ENCODE results near the gene SNAPIN.

Gene SNAPIN

GRCh38 chr1:153658400-153659174 lies at the start of gene SNAPIN:
Gene SNAPIN, plus strand, starts transcription at chr1:153658703. Its CDS starts 41 bp downstream, at chr1:153658744.
- peak; percentile 93 to 95 for DNase-seq

- DNase-seq, result no peak
These were observed 49.5 kb upstream of the SNAPIN start for GRCh38 chr1:153608742-153609584.

GRCh38 chr1:153609585-153609907 lies 49.0 kb upstream of the SNAPIN start:
- no peak for DNase-seq

GRCh38 chr1:153610334-153610733 lies 48.2 kb upstream of the SNAPIN start:
- DNase-seq, result no peak

GRCh38 chr1:153610811-153611301 lies 47.6 kb upstream of the SNAPIN start:
- no peak for DNase-seq

GRCh38 chr1:153611356-153611755 lies 47.1 kb upstream of the SNAPIN start:
- no peak for DNase-seq

- no peak for DNase-seq
These were observed 46.3 kb upstream of the SNAPIN start for GRCh38 chr1:153612111-153612754.

GRCh38 chr1:153612755-153613331 lies 45.7 kb upstream of the SNAPIN start, which contains the start of gene S100A16:
Gene S100A16, minus strand, starts transcription at chr1:153613137. Its CDS starts 4,986 bp downstream, at chr1:153608151.
- DNase-seq, result no peak

- no peak for DNase-seq
These were observed 45.1 kb upstream of the SNAPIN start for GRCh38 chr1:153613406-153613805.

- no peak for DNase-seq
These were observed 44.2 kb upstream of the SNAPIN start for GRCh38 chr1:153614189-153614900.

- no peak for DNase-seq
These were observed 43.6 kb upstream of the SNAPIN start for GRCh38 chr1:153614906-153615305.

GRCh38 chr1:153615406-153615805 lies 43.1 kb upstream of the SNAPIN start:
- DNase-seq, result no peak

GRCh38 chr1:153616144-153616916 lies 42.2 kb upstream of the SNAPIN start, which contains the start of gene S100A14:
Gene S100A14, minus strand, starts transcription at chr1:153616325. Its CDS starts 467 bp downstream, at chr1:153615858.
- no peak for DNase-seq

- no peak for DNase-seq
These were observed 41.6 kb upstream of the SNAPIN start for GRCh38 chr1:153616917-153617311.

GRCh38 chr1:153617663-153618062 lies 40.8 kb upstream of the SNAPIN start:
- DNase-seq, result peak in 1 of 2 experiments; percentile 43

- no peak for DNase-seq
These were observed 39.3 kb upstream of the SNAPIN start for GRCh38 chr1:153619171-153619570.

GRCh38 chr1:153623101-153623500 lies 35.4 kb upstream of the SNAPIN start:
- no peak for DNase-seq

- DNase-seq, result no peak
These were observed 33.4 kb upstream of the SNAPIN start for GRCh38 chr1:153624965-153625611.

GRCh38 chr1:153626477-153626903 lies 32.0 kb upstream of the SNAPIN start:
- DNase-seq, result no peak

- peak; percentile 97 to 98 for DNase-seq
These were observed 31.4 kb upstream of the SNAPIN start, which contains the start of gene S100A13 for GRCh38 chr1:153626904-153627714. Gene S100A13, minus strand, starts transcription at chr1:153627505. Its CDS starts 1,033 bp downstream, at chr1:153626472.
